ENCODE measurements around the gene PXN. TPM values are rescaled to one million over a fixed set of nuclear protein-coding genes. Genes with fewer than 3 reads are reported as not detected.
"Not testable (repeated sequence)": the region's sequence is repeated elsewhere in the genome, so short reads cannot be mapped to it uniquely, and the experiment has no call there.

PXN gene
- total and polyA plus RNA-seq, 10 donors = 22.3 to 161 (median 114) TPM

GRCh38 chr12:120257041-120257821, 8.3 kb downstream of the PXN start:
- no peak for TF ChIP-seq POLR2A (IDR thresholded peaks at IDR 0.05)
- peak in 1 of 3 donors; percentile 24 for TF ChIP-seq POLR2AphosphoS5 (IDR thresholded peaks at IDR 0.05)
- peaks cover 0 to 37% (median 0%) of the 10 kb centered on the region in 6 donors for H3K36me3 ChIP-seq
- H3K9me3 ChIP-seq = no peaks in the 10 kb centered on the region
- peaks cover 47 to 100% (median 94%) of the 10 kb centered on the region in 6 donors for H3K4me1 ChIP-seq
- H3K27me3 ChIP-seq (replicated peaks in 1 of 7) = peaks cover 0 to 43% (median 0%) of the 10 kb centered on the region in 7 donors
- intact Hi-C loops (cut with DNase I; ENCODE audit: low total_unique reads) = no loop called here
- 42 to 75% (median 60%) methylated on average over 8 to 9 of the region's 9 CpGs for WGBS, 5 donors
- DNase-seq = no peak
- no peak overlapping the region for H3K4me3 ChIP-seq
- H3K27ac ChIP-seq = peak overlapping the region; percentile 19 to 97 (median 76)

- Histone ChIP-seq H3K36me3 (peaks cover 0 to 22% (median 0%) of the 10 kb centered on the region in 6 donors), H3K9me3 (no peaks in the 10 kb centered on the region), H3K4me3 (no peak overlapping the region), H3K27ac (peak overlapping the region; percentile 35 to 97 (median 86)), H3K4me1 (peaks cover 62 to 100% (median 95%) of the 10 kb centered on the region in 6 donors), H3K27me3 (replicated peaks in 1 of 7) (peaks cover 0 to 46% (median 0%) of the 10 kb centered on the region in 7 donors)
- DNase-seq = no peak
- WGBS, 5 donors = 60 to 77% (median 74%) methylated on average over 7 of the region's 7 CpGs
- intact Hi-C loops (cut with DNase I; ENCODE audit: low total_unique reads) = no loop called here
- TF ChIP-seq POLR2A (IDR thresholded peaks at IDR 0.05) (no peak), POLR2AphosphoS5 (IDR thresholded peaks at IDR 0.05) (peak in 1 of 3 donors; percentile 51), CTCF (IDR thresholded peaks at IDR 0.05 in 8 of 11, conservative IDR thresholded peaks at IDR 0.05 in 3 of 11) (peak in 7 of 11 experiments; percentile 13 to 41 (median 29))
These were observed 10.7 kb downstream of the PXN start for GRCh38 chr12:120254809-120255208.

GRCh38 chr12:120253313-120253712, 12.2 kb downstream of the PXN start:
- peak in 1 of 3 donors; percentile 56 for TF ChIP-seq POLR2AphosphoS5 (IDR thresholded peaks at IDR 0.05)
- Histone ChIP-seq H3K4me1 (peaks cover 67 to 100% (median 95%) of the 10 kb centered on the region in 6 donors), H3K4me3 (peak overlapping the region in 1 of 8 donors; percentile 58), H3K27me3 (replicated peaks in 1 of 7) (peaks cover 0 to 59% (median 0%) of the 10 kb centered on the region in 7 donors), H3K36me3 (peaks cover 0 to 19% (median 0%) of the 10 kb centered on the region in 6 donors), H3K27ac (peak overlapping the region; percentile 55 to 97 (median 86))
- H3K9me3 ChIP-seq; intact Hi-C loops (cut with DNase I; ENCODE audit: low total_unique reads); DNase-seq: not testable (repeated sequence)
- WGBS, 5 donors = 25 to 45% (median 28%) methylated on average over 6 of the region's 6 CpGs

- 65 to 78% (median 66%) methylated on average over 12 of the region's 12 CpGs for WGBS, 5 donors
- H3K27me3 ChIP-seq (replicated peaks in 1 of 7) = peaks cover 0 to 62% (median 0%) of the 10 kb centered on the region in 7 donors
- peak overlapping the region in 1 of 8 donors; percentile 58 for H3K4me3 ChIP-seq
- no peaks in the 10 kb centered on the region for H3K9me3 ChIP-seq
- peak overlapping the region; percentile 55 to 97 (median 86) for H3K27ac ChIP-seq
- H3K4me1 ChIP-seq = peaks cover 72 to 100% (median 97%) of the 10 kb centered on the region in 6 donors
- peak in 2 of 11 experiments; percentile 14 to 28 for TF ChIP-seq CTCF (IDR thresholded peaks at IDR 0.05 in 8 of 11, conservative IDR thresholded peaks at IDR 0.05 in 3 of 11)
- peak in 1 of 3 donors; percentile 88 for TF ChIP-seq POLR2AphosphoS5 (IDR thresholded peaks at IDR 0.05)
- no peak for TF ChIP-seq POLR2A (IDR thresholded peaks at IDR 0.05)
- peak; percentile 87 for DNase-seq
- intact Hi-C loops (cut with DNase I; ENCODE audit: low total_unique reads) = no loop called here
- peaks cover 0 to 16% (median 0%) of the 10 kb centered on the region in 6 donors for H3K36me3 ChIP-seq
These were observed 13.2 kb downstream of the PXN start for GRCh38 chr12:120252071-120252906.

- Histone ChIP-seq H3K27me3 (replicated peaks in 1 of 7) (peaks cover 0 to 63% (median 0%) of the 10 kb centered on the region in 7 donors), H3K27ac (peak overlapping the region; percentile 19 to 97 (median 86)), H3K36me3 (peaks cover 0 to 16% (median 0%) of the 10 kb centered on the region in 6 donors), H3K4me1 (peaks cover 66 to 100% (median 95%) of the 10 kb centered on the region in 6 donors), H3K4me3 (peak overlapping the region in 1 of 8 donors; percentile 58)
- intact Hi-C loops (cut with DNase I; ENCODE audit: low total_unique reads); DNase-seq; H3K9me3 ChIP-seq: not testable (repeated sequence)
- WGBS, 5 donors = 77 to 95% (median 89%) methylated on average over 12 of the region's 12 CpGs
These were observed 14.0 kb downstream of the PXN start for GRCh38 chr12:120251364-120252070.
